ENCODE data around the gene ROBO2.

The ROBO2 gene

GRCh38 chr3:77189258-77189657, 149.4 kb downstream of the ROBO2 start:
- 100% methylated on average over 1 of the region's 2 CpGs; no CpG with 5 or more reads in 1 of the 2 experiments for WGBS, 2 experiments (ENCODE audit: insufficient coverage in 2 of 2)
- H3K4me3 ChIP-seq (ENCODE audit: extremely low read depth, insufficient read depth, low read length, poor library complexity, severe bottlenecking), result no peak overlapping the region
- H3K9me3 ChIP-seq (ENCODE audit: control insufficient read depth, low read length), result no peaks in the 10 kb centered on the region
- no peaks in the 10 kb centered on the region for H3K4me1 ChIP-seq (ENCODE audit: control insufficient read depth, insufficient read depth, low read length, poor library complexity, severe bottlenecking)
- H3K27ac ChIP-seq (ENCODE audit: low read depth, low read length, severe bottlenecking), result no peak overlapping the region
- H3K36me3 ChIP-seq (ENCODE audit: control insufficient read depth, insufficient read depth, low read length), result no peaks in the 10 kb centered on the region

GRCh38 chr3:77189684-77190083, 149.8 kb downstream of the ROBO2 start:
- WGBS, 2 experiments (ENCODE audit: insufficient coverage in 2 of 2), result no CpG with 5 or more reads among the region's 2 CpGs

GRCh38 chr3:77190374-77190773, 150.5 kb downstream of the ROBO2 start:
- Histone ChIP-seq H3K27ac (ENCODE audit: low read depth, low read length, severe bottlenecking) (no peak overlapping the region), H3K36me3 (ENCODE audit: control insufficient read depth, insufficient read depth, low read length) (no peaks in the 10 kb centered on the region), H3K4me1 (ENCODE audit: control insufficient read depth, insufficient read depth, low read length, poor library complexity, severe bottlenecking) (no peaks in the 10 kb centered on the region), H3K9me3 (ENCODE audit: control insufficient read depth, low read length) (no peaks in the 10 kb centered on the region), H3K4me3 (ENCODE audit: extremely low read depth, insufficient read depth, low read length, poor library complexity, severe bottlenecking) (no peak overlapping the region)
- WGBS, 2 experiments (ENCODE audit: insufficient coverage in 2 of 2), result 88 to 100% methylated on average over 1 of the region's 3 CpGs

More at GRCh38 chr3:77189684-77190083, 149.8 kb downstream of the ROBO2 start:
- Histone ChIP-seq H3K27ac (ENCODE audit: low read depth, low read length, severe bottlenecking) (no peak overlapping the region), H3K4me3 (ENCODE audit: extremely low read depth, insufficient read depth, low read length, poor library complexity, severe bottlenecking) (no peak overlapping the region), H3K36me3 (ENCODE audit: control insufficient read depth, insufficient read depth, low read length) (no peaks in the 10 kb centered on the region), H3K9me3 (ENCODE audit: control insufficient read depth, low read length) (no peaks in the 10 kb centered on the region), H3K4me1 (ENCODE audit: control insufficient read depth, insufficient read depth, low read length, poor library complexity, severe bottlenecking) (no peaks in the 10 kb centered on the region)

- Histone ChIP-seq H3K4me1 (ENCODE audit: control insufficient read depth, insufficient read depth, low read length, poor library complexity, severe bottlenecking) (no peaks in the 10 kb centered on the region), H3K4me3 (ENCODE audit: extremely low read depth, insufficient read depth, low read length, poor library complexity, severe bottlenecking) (no peak overlapping the region), H3K27ac (ENCODE audit: low read depth, low read length, severe bottlenecking) (no peak overlapping the region), H3K36me3 (ENCODE audit: control insufficient read depth, insufficient read depth, low read length) (no peaks in the 10 kb centered on the region), H3K9me3 (ENCODE audit: control insufficient read depth, low read length) (no peaks in the 10 kb centered on the region)
- WGBS, 2 experiments (ENCODE audit: insufficient coverage in 2 of 2), result 71% methylated on average over 1 of the region's 4 CpGs; no CpG with 5 or more reads in 1 of the 2 experiments
Measured at GRCh38 chr3:77191014-77191413, 151.1 kb downstream of the ROBO2 start.

- H3K4me1 ChIP-seq (ENCODE audit: control insufficient read depth, insufficient read depth, low read length, poor library complexity, severe bottlenecking), result no peaks in the 10 kb centered on the region
- no peaks in the 10 kb centered on the region for H3K36me3 ChIP-seq (ENCODE audit: control insufficient read depth, insufficient read depth, low read length)
- no peaks in the 10 kb centered on the region for H3K9me3 ChIP-seq (ENCODE audit: control insufficient read depth, low read length)
- no peak overlapping the region for H3K27ac ChIP-seq (ENCODE audit: low read depth, low read length, severe bottlenecking)
- no peak overlapping the region for H3K4me3 ChIP-seq (ENCODE audit: extremely low read depth, insufficient read depth, low read length, poor library complexity, severe bottlenecking)
- no CpG with 5 or more reads among the region's 3 CpGs for WGBS, 2 experiments (ENCODE audit: insufficient coverage in 2 of 2)
Measured at GRCh38 chr3:77191640-77192039, 151.7 kb downstream of the ROBO2 start.

- 86 to 88% methylated on average over 6 to 10 of the region's 12 CpGs for WGBS, 2 experiments (ENCODE audit: insufficient coverage in 2 of 2)
- H3K27ac ChIP-seq (ENCODE audit: low read depth, low read length, severe bottlenecking), result no peak overlapping the region
- no peaks in the 10 kb centered on the region for H3K4me1 ChIP-seq (ENCODE audit: control insufficient read depth, insufficient read depth, low read length, poor library complexity, severe bottlenecking)
- no peaks in the 10 kb centered on the region for H3K9me3 ChIP-seq (ENCODE audit: control insufficient read depth, low read length)
- no peak overlapping the region for H3K4me3 ChIP-seq (ENCODE audit: extremely low read depth, insufficient read depth, low read length, poor library complexity, severe bottlenecking)
- no peaks in the 10 kb centered on the region for H3K36me3 ChIP-seq (ENCODE audit: control insufficient read depth, insufficient read depth, low read length)
Measured at GRCh38 chr3:77195766-77196545, 156.1 kb downstream of the ROBO2 start.

- Histone ChIP-seq H3K27ac (ENCODE audit: low read depth, low read length, severe bottlenecking) (no peak overlapping the region), H3K36me3 (ENCODE audit: control insufficient read depth, insufficient read depth, low read length) (no peaks in the 10 kb centered on the region), H3K4me1 (ENCODE audit: control insufficient read depth, insufficient read depth, low read length, poor library complexity, severe bottlenecking) (no peaks in the 10 kb centered on the region), H3K4me3 (ENCODE audit: extremely low read depth, insufficient read depth, low read length, poor library complexity, severe bottlenecking) (no peak overlapping the region), H3K9me3 (ENCODE audit: control insufficient read depth, low read length) (no peaks in the 10 kb centered on the region)
- 80 to 100% methylated on average over 1 to 2 of the region's 2 CpGs for WGBS, 2 experiments (ENCODE audit: insufficient coverage in 2 of 2)
Measured at GRCh38 chr3:77197408-77197807, 157.5 kb downstream of the ROBO2 start.

- Histone ChIP-seq H3K27ac (ENCODE audit: low read depth, low read length, severe bottlenecking) (no peak overlapping the region), H3K9me3 (ENCODE audit: control insufficient read depth, low read length) (no peaks in the 10 kb centered on the region), H3K4me1 (ENCODE audit: control insufficient read depth, insufficient read depth, low read length, poor library complexity, severe bottlenecking) (no peaks in the 10 kb centered on the region), H3K36me3 (ENCODE audit: control insufficient read depth, insufficient read depth, low read length) (no peaks in the 10 kb centered on the region), H3K4me3 (ENCODE audit: extremely low read depth, insufficient read depth, low read length, poor library complexity, severe bottlenecking) (no peak overlapping the region)
Measured at GRCh38 chr3:77203851-77204250, 164.0 kb downstream of the ROBO2 start.

GRCh38 chr3:77204788-77205187, 164.9 kb downstream of the ROBO2 start:
- Histone ChIP-seq H3K9me3 (ENCODE audit: control insufficient read depth, low read length) (no peaks in the 10 kb centered on the region), H3K4me3 (ENCODE audit: extremely low read depth, insufficient read depth, low read length, poor library complexity, severe bottlenecking) (no peak overlapping the region), H3K4me1 (ENCODE audit: control insufficient read depth, insufficient read depth, low read length, poor library complexity, severe bottlenecking) (no peaks in the 10 kb centered on the region), H3K27ac (ENCODE audit: low read depth, low read length, severe bottlenecking) (no peak overlapping the region), H3K36me3 (ENCODE audit: control insufficient read depth, insufficient read depth, low read length) (no peaks in the 10 kb centered on the region)
- 91 to 94% methylated on average over 6 to 10 of the region's 11 CpGs for WGBS, 2 experiments (ENCODE audit: insufficient coverage in 2 of 2)

- Histone ChIP-seq H3K4me1 (ENCODE audit: control insufficient read depth, insufficient read depth, low read length, poor library complexity, severe bottlenecking) (no peaks in the 10 kb centered on the region), H3K9me3 (ENCODE audit: control insufficient read depth, low read length) (no peaks in the 10 kb centered on the region), H3K36me3 (ENCODE audit: control insufficient read depth, insufficient read depth, low read length) (no peaks in the 10 kb centered on the region), H3K4me3 (ENCODE audit: extremely low read depth, insufficient read depth, low read length, poor library complexity, severe bottlenecking) (no peak overlapping the region), H3K27ac (ENCODE audit: low read depth, low read length, severe bottlenecking) (no peak overlapping the region)
- 84 to 94% methylated on average over 7 of the region's 8 CpGs for WGBS, 2 experiments (ENCODE audit: insufficient coverage in 2 of 2)
Measured at GRCh38 chr3:77207753-77208152, 167.9 kb downstream of the ROBO2 start.

GRCh38 chr3:77222701-77223100, 182.8 kb downstream of the ROBO2 start:
- WGBS, 2 experiments (ENCODE audit: insufficient coverage in 2 of 2), result 80% methylated on average over 1 of the region's 3 CpGs; no CpG with 5 or more reads in 1 of the 2 experiments
- no peak overlapping the region for H3K27ac ChIP-seq (ENCODE audit: low read depth, low read length, severe bottlenecking)

More at GRCh38 chr3:77222701-77223100, 182.8 kb downstream of the ROBO2 start:
- no peak overlapping the region for H3K4me3 ChIP-seq (ENCODE audit: extremely low read depth, insufficient read depth, low read length, poor library complexity, severe bottlenecking)
- H3K4me1 ChIP-seq (ENCODE audit: control insufficient read depth, insufficient read depth, low read length, poor library complexity, severe bottlenecking), result no peaks in the 10 kb centered on the region
- no peaks in the 10 kb centered on the region for H3K36me3 ChIP-seq (ENCODE audit: control insufficient read depth, insufficient read depth, low read length)
- no peaks in the 10 kb centered on the region for H3K9me3 ChIP-seq (ENCODE audit: control insufficient read depth, low read length)

Data from mesodermal cell (in vitro differentiated cells).